NCI-H226 (cell line): ENCODE results near the gene USP9X.
"Not testable (repeated sequence)": the region's sequence is repeated elsewhere in the genome, so short reads cannot be mapped to it uniquely, and the experiment has no call there.

ENCODE experiments used
- DNase-seq: peaks from one replicate; pipeline ENCODE4 v3.0.0-alpha.2; 2015

USP9X gene

GRCh38 chrX:41085878-41086626 lies 807 bp downstream of the USP9X start:
- peak; percentile 52 for DNase-seq

- no peak for DNase-seq
Measured at GRCh38 chrX:41086627-41086932, 1.3 kb downstream of the USP9X start.

GRCh38 chrX:41087201-41087600 lies 2.0 kb downstream of the USP9X start:
- DNase-seq: no peak

- DNase-seq: no peak
Measured at GRCh38 chrX:41090568-41091238, 5.5 kb downstream of the USP9X start.

- DNase-seq: no peak
Measured at GRCh38 chrX:41092776-41093175, 7.5 kb downstream of the USP9X start.

- no peak for DNase-seq
Measured at GRCh38 chrX:41095174-41095573, 9.9 kb downstream of the USP9X start.

GRCh38 chrX:41095908-41096307 lies 10.7 kb downstream of the USP9X start:
- no peak for DNase-seq

- DNase-seq: no peak
Measured at GRCh38 chrX:41096339-41096955, 11.2 kb downstream of the USP9X start.

GRCh38 chrX:41097326-41097725 lies 12.1 kb downstream of the USP9X start:
- no peak for DNase-seq

GRCh38 chrX:41100200-41100599 lies 15.0 kb downstream of the USP9X start:
- no peak for DNase-seq

- DNase-seq: no peak
Measured at GRCh38 chrX:41100819-41101218, 15.6 kb downstream of the USP9X start.

- no peak for DNase-seq
Measured at GRCh38 chrX:41105005-41105404, 19.8 kb downstream of the USP9X start.

GRCh38 chrX:41106257-41106656 lies 21.0 kb downstream of the USP9X start:
- DNase-seq: not testable (repeated sequence)

GRCh38 chrX:41108007-41108406 lies 22.8 kb downstream of the USP9X start:
- no peak for DNase-seq

GRCh38 chrX:41108463-41109205 lies 23.4 kb downstream of the USP9X start:
- no peak for DNase-seq

- peak; percentile 69 for DNase-seq
Measured at GRCh38 chrX:41110801-41111625, 25.8 kb downstream of the USP9X start.

GRCh38 chrX:41115104-41115425 lies 29.8 kb downstream of the USP9X start:
- DNase-seq: not testable (repeated sequence)

GRCh38 chrX:41116948-41117347 lies 31.7 kb downstream of the USP9X start:
- DNase-seq: peak; percentile 9

GRCh38 chrX:41118156-41118555 lies 32.9 kb downstream of the USP9X start:
- no peak for DNase-seq

GRCh38 chrX:41119803-41120202 lies 34.6 kb downstream of the USP9X start:
- DNase-seq: no peak

- DNase-seq: no peak
Measured at GRCh38 chrX:41121766-41122165, 36.5 kb downstream of the USP9X start.

- DNase-seq: no peak
Measured at GRCh38 chrX:41122664-41123257, 37.5 kb downstream of the USP9X start.
